Breast epithelium (tissue), 4 donors: ENCODE data around the gene RPRM. TPM values are rescaled to one million over a fixed set of nuclear protein-coding genes. Genes with fewer than 3 reads are reported as not detected.
"Not testable (repeated sequence)": the region's sequence is repeated elsewhere in the genome, so short reads cannot be mapped to it uniquely, and the experiment has no call there.

Experiments
- DNase-seq, 2 donors: peaks; one replicate each; pipeline ENCODE4 v3.0.0-alpha.2; 2019; ENCODE audit warnings: low spot score in 2 of 2
- H3K27ac ChIP-seq, 2 donors: fragments of 200-600 bp; sonication (generic) in 1 of 2; one replicate each; pipeline ENCODE4 v1.5.1; 2016 to 2019; ENCODE audit warnings: mild to moderate bottlenecking in 1 of 2
- H3K27me3 ChIP-seq, 2 donors: fragments of 200-600 bp; sonication (generic) in 1 of 2; one replicate each; pipeline versions ENCODE4 v1.5.1 to v1.6.0; 2017 to 2019; ENCODE audit warnings: control low read depth in 1 of 2, mild to moderate bottlenecking in 1 of 2
- H3K36me3 ChIP-seq: fragments of 200-600 bp; one replicate; pipeline ENCODE4 v1.5.1; 2019
- H3K4me1 ChIP-seq, 2 donors: fragments of 200-600 bp; sonication (generic); one replicate each; pipeline ENCODE4 v1.5.1; 2016 to 2019; ENCODE audit warnings: control low read depth in 1 of 2
- H3K4me3 ChIP-seq, 3 donors: fragments of 200-600 bp; sonication (generic); 1 replicate in 2 of 3; 2 replicates in 1 of 3; pipeline ENCODE4 v1.5.1; 2016 to 2019; ENCODE audit warnings: mild to moderate bottlenecking in 3 of 3, moderate library complexity in 2 of 3
- H3K9me3 ChIP-seq, 2 donors: fragments of 200-600 bp; sonication (generic) in 1 of 2; one replicate each; pipeline ENCODE4 v1.5.1; 2016 to 2019; ENCODE audit warnings: control low read depth in 1 of 2
- CTCF ChIP-seq, 3 donors: fragments of 450-650 bp; IDR thresholded peaks; one replicate each; pipeline ENCODE4 v1.5.1; 2016 to 2017; ENCODE audit warnings: antibody characterized with exemption in 3 of 3, mild to moderate bottlenecking in 3 of 3, moderate library complexity in 3 of 3
- POLR2A ChIP-seq: fragments of 450-650 bp; IDR thresholded peaks from one replicate; pipeline ENCODE4 v1.6.1; 2016; ENCODE audit warnings: antibody characterized with exemption, mild to moderate bottlenecking, moderate library complexity
- POLR2AphosphoS5 ChIP-seq, 3 donors: sonication (generic); formaldehyde crosslinking; IDR thresholded peaks; one replicate each; pipeline ENCODE4 v1.6.1; 2017; ENCODE audit warnings: antibody characterized with exemption in 3 of 3
- intact Hi-C: fragments of 100-400 bp; cut with DNase I; formaldehyde crosslinking; loops from one replicate; pipeline ENCODE4 v1.15.1; 2023; ENCODE audit warnings: low total_unique reads
- total RNA-seq, 3 donors: library from RNA; depleted of rRNA; stranded (reverse); fragments of >200 nt; gene quantifications; one replicate each; pipeline ENCODE4 v1.1.0, GENCODE V29; 2016

RPRM gene
- total RNA-seq, 3 donors from 2014 or later = 4.0 TPM; not detected in 2

GRCh38 chr2:153455861-153456260 lies 22.7 kb downstream of the RPRM start:
- peaks cover 0 to 3% of the 10 kb centered on the region in 2 donors for H3K9me3 ChIP-seq
- no peak overlapping the region for H3K27ac ChIP-seq
- no peaks in the 10 kb centered on the region for H3K4me1 ChIP-seq
- H3K4me3 ChIP-seq = no peak overlapping the region
- peaks cover 0 to 3% of the 10 kb centered on the region in 2 donors for H3K27me3 ChIP-seq
- DNase-seq = no peak
- intact Hi-C loops = no loop called here
- no peaks in the 10 kb centered on the region for H3K36me3 ChIP-seq
- TF ChIP-seq CTCF (IDR thresholded peaks at IDR 0.05) (no peak), POLR2AphosphoS5 (IDR thresholded peaks at IDR 0.05) (no peak), POLR2A (no peak)

GRCh38 chr2:153455403-153455802 lies 23.2 kb downstream of the RPRM start:
- peaks cover 0 to 3% of the 10 kb centered on the region in 2 donors for H3K27me3 ChIP-seq
- no peak for DNase-seq
- no peak for TF ChIP-seq CTCF (IDR thresholded peaks at IDR 0.05)
- TF ChIP-seq POLR2A = no peak
- TF ChIP-seq POLR2AphosphoS5 (IDR thresholded peaks at IDR 0.05) = no peak
- peaks cover 0 to 3% of the 10 kb centered on the region in 2 donors for H3K9me3 ChIP-seq
- no peaks in the 10 kb centered on the region for H3K36me3 ChIP-seq
- H3K4me1 ChIP-seq = no peaks in the 10 kb centered on the region
- intact Hi-C loops = no loop called here
- H3K27ac ChIP-seq = no peak overlapping the region
- no peak overlapping the region for H3K4me3 ChIP-seq

- Histone ChIP-seq H3K4me3 (no peak overlapping the region), H3K27ac (no peak overlapping the region), H3K27me3 (no peaks in the 10 kb centered on the region), H3K9me3 (peaks cover 0 to 3% of the 10 kb centered on the region in 2 donors), H3K4me1 (no peaks in the 10 kb centered on the region), H3K36me3 (no peaks in the 10 kb centered on the region)
- intact Hi-C loops = no loop called here
- TF ChIP-seq POLR2A = no peak
- no peak for TF ChIP-seq POLR2AphosphoS5 (IDR thresholded peaks at IDR 0.05)
- TF ChIP-seq CTCF (IDR thresholded peaks at IDR 0.05) = no peak
- no peak for DNase-seq
Observed at GRCh38 chr2:153451611-153452010, 27.0 kb downstream of the RPRM start.

GRCh38 chr2:153443106-153443505 lies 35.5 kb downstream of the RPRM start:
- no peak for TF ChIP-seq POLR2AphosphoS5 (IDR thresholded peaks at IDR 0.05)
- H3K9me3 ChIP-seq = peaks cover 8 to 15% of the 10 kb centered on the region in 2 donors
- no peak for DNase-seq
- no peak overlapping the region for H3K4me3 ChIP-seq
- H3K4me1 ChIP-seq = no peaks in the 10 kb centered on the region
- H3K27me3 ChIP-seq = no peaks in the 10 kb centered on the region
- intact Hi-C loops = no loop called here
- no peaks in the 10 kb centered on the region for H3K36me3 ChIP-seq
- no peak overlapping the region for H3K27ac ChIP-seq

- intact Hi-C loops, DNase-seq: not testable (repeated sequence)
- H3K9me3 ChIP-seq = peaks cover 8 to 15% of the 10 kb centered on the region in 2 donors
Observed at GRCh38 chr2:153442616-153443015, 35.9 kb downstream of the RPRM start.

GRCh38 chr2:153440090-153440489 lies 38.5 kb downstream of the RPRM start:
- H3K27me3 ChIP-seq, H3K4me3 ChIP-seq, H3K4me1 ChIP-seq, H3K36me3 ChIP-seq, H3K27ac ChIP-seq, DNase-seq, intact Hi-C loops: not testable (repeated sequence)
- peaks cover 8 to 15% of the 10 kb centered on the region in 2 donors for H3K9me3 ChIP-seq

More at GRCh38 chr2:153442616-153443015, 35.9 kb downstream of the RPRM start:
- not testable (repeated sequence) for H3K36me3 ChIP-seq, H3K4me3 ChIP-seq, H3K4me1 ChIP-seq, H3K27me3 ChIP-seq, H3K27ac ChIP-seq

- H3K4me3 ChIP-seq = no peak overlapping the region
- H3K36me3 ChIP-seq = no peaks in the 10 kb centered on the region
- no peak overlapping the region for H3K27ac ChIP-seq
- H3K9me3 ChIP-seq = no peaks in the 10 kb centered on the region
- H3K4me1 ChIP-seq = no peaks in the 10 kb centered on the region
- TF ChIP-seq POLR2AphosphoS5 (IDR thresholded peaks at IDR 0.05) (no peak), POLR2A (no peak), CTCF (IDR thresholded peaks at IDR 0.05) (no peak)
- intact Hi-C loops = no loop called here
- no peaks in the 10 kb centered on the region for H3K27me3 ChIP-seq
- no peak for DNase-seq
Observed at GRCh38 chr2:153433403-153433802, 45.2 kb downstream of the RPRM start.
